ENCODE results near the gene S100A2. TPM values are rescaled to one million over a fixed set of nuclear protein-coding genes. Genes with fewer than 3 reads are reported as not detected.

Gene S100A2
- total and polyA plus RNA-seq, 2 donors (not counting 1 experiment from before 2014, with no cell fraction given) = 0.19 TPM; not detected in 1

GRCh38 chr1:153612755-153613331 lies 47.2 kb upstream of the S100A2 start, which contains the start of gene S100A16:
TSS of gene S100A16 (minus strand) at chr1:153613137. CDS start at chr1:153608151, 4,986 bp downstream.
- no peak within 1 kb of the TSS for H3K4me3 Mint-ChIP-seq
- H3K4me2 ChIP-seq (replicated peaks; ENCODE audit: low read depth, low read length, poor library complexity, severe bottlenecking) = no peak within 1 kb of the TSS
- H3K27ac Mint-ChIP-seq = no peak within 1 kb of the TSS
- H3K27ac ChIP-seq (ENCODE audit: low read length in 2 of 2) = no peak within 1 kb of the TSS
- WGBS (ENCODE audit: insufficient coverage) = 100% methylated on average over 7 of the region's 9 CpGs
- no peak for DNase-seq
- no peaks in the 10 kb centered on the region for H3K27me3 Mint-ChIP-seq
- no peak for ATAC-seq (ENCODE audit: low read depth)
- POLR2A ChIA-PET = no interaction called here
- no peak for TF ChIP-seq EZH2 (IDR thresholded peaks at IDR 0.05; ENCODE audit: borderline replicate concordance, insufficient read depth, low read depth, low read length, poor library complexity, severe bottlenecking)
- TF ChIP-seq CTCF (IDR thresholded peaks at IDR 0.05) = no peak
- H2AFZ ChIP-seq (ENCODE audit: insufficient read depth, low read depth, low read length, poor library complexity, severe bottlenecking) = no peak within 1 kb of the TSS
- CTCF ChIA-PET = interaction anchor here (1.1 kb wide), 1 partner anchor 12 kb away, joined by 3 read pairs; no protein-coding TSS in a partner anchor
- no peaks in the 10 kb centered on the region for H3K4me1 Mint-ChIP-seq
- H4K20me1 ChIP-seq (ENCODE audit: control insufficient read depth, insufficient read depth, low read length, poor library complexity, severe bottlenecking) = no peaks in the 10 kb centered on the region
- peaks cover 8 to 9% of the 10 kb centered on the region in 2 donors for H3K4me1 ChIP-seq (ENCODE audit: control insufficient read depth in 2 of 2, insufficient read depth in 2 of 2, low read length in 2 of 2)
- intact Hi-C loops (cut with micrococcal nuclease) = no loop called here
- no peaks in the 10 kb centered on the region for H3K9me3 ChIP-seq (ENCODE audit: control extremely low read depth in 1 of 3, control insufficient read depth in 2 of 3, insufficient read depth in 1 of 3, low read length in 2 of 3)
- H3K79me2 ChIP-seq (ENCODE audit: control insufficient read depth, insufficient read depth, low read length) = no peaks in the 10 kb centered on the region
- no peaks in the 10 kb centered on the region for H3K9me3 Mint-ChIP-seq (ENCODE audit: insufficient read depth)
- no peaks in the 10 kb centered on the region for H3K36me3 ChIP-seq (replicated peaks in 1 of 2; ENCODE audit: control extremely low read depth in 1 of 2, control insufficient read depth in 1 of 2, extremely low read depth in 1 of 2, insufficient read depth in 2 of 2, low read length in 1 of 2)
- no peak within 1 kb of the TSS for H3K9ac ChIP-seq (ENCODE audit: low read length)
- H3K27me3 ChIP-seq (replicated peaks in 1 of 4; ENCODE audit: control extremely low read depth in 1 of 4, control insufficient read depth in 3 of 4, insufficient read depth in 4 of 4, low read length in 3 of 4) = no peaks in the 10 kb centered on the region
- no peak within 1 kb of the TSS for H3K4me3 ChIP-seq (ENCODE audit: control extremely low read depth in 1 of 5, extremely low read depth in 1 of 5, insufficient read depth in 1 of 5, low read depth in 2 of 5, low read length in 4 of 5)

GRCh38 chr1:153612111-153612754 lies 46.6 kb upstream of the S100A2 start:
- no peak overlapping the region for H3K9ac ChIP-seq (ENCODE audit: low read length)
- H3K27ac Mint-ChIP-seq = no peak overlapping the region
- POLR2A ChIA-PET = no interaction called here

More at GRCh38 chr1:153612111-153612754, 46.6 kb upstream of the S100A2 start:
- 98% methylated on average over 8 of the region's 11 CpGs for WGBS (ENCODE audit: insufficient coverage)
- H3K4me2 ChIP-seq (replicated peaks; ENCODE audit: low read depth, low read length, poor library complexity, severe bottlenecking) = no peak overlapping the region
- H2AFZ ChIP-seq (ENCODE audit: insufficient read depth, low read depth, low read length, poor library complexity, severe bottlenecking) = no peak overlapping the region
- H4K20me1 ChIP-seq (ENCODE audit: control insufficient read depth, insufficient read depth, low read length, poor library complexity, severe bottlenecking) = no peaks in the 10 kb centered on the region
- peaks cover 1 to 3% of the 10 kb centered on the region in 2 donors for H3K4me1 ChIP-seq (ENCODE audit: control insufficient read depth in 2 of 2, insufficient read depth in 2 of 2, low read length in 2 of 2)
- H3K27me3 ChIP-seq (replicated peaks in 1 of 4; ENCODE audit: control extremely low read depth in 1 of 4, control insufficient read depth in 3 of 4, insufficient read depth in 4 of 4, low read length in 3 of 4) = no peaks in the 10 kb centered on the region
- TF ChIP-seq CTCF (IDR thresholded peaks at IDR 0.05) (no peak), EZH2 (IDR thresholded peaks at IDR 0.05; ENCODE audit: borderline replicate concordance, insufficient read depth, low read depth, low read length, poor library complexity, severe bottlenecking) (no peak)
- no peak overlapping the region for H3K27ac ChIP-seq (ENCODE audit: low read length in 2 of 2)
- no peaks in the 10 kb centered on the region for H3K27me3 Mint-ChIP-seq
- H3K4me1 Mint-ChIP-seq = no peaks in the 10 kb centered on the region
- H3K9me3 Mint-ChIP-seq (ENCODE audit: insufficient read depth) = no peaks in the 10 kb centered on the region
- H3K4me3 ChIP-seq (ENCODE audit: control extremely low read depth in 1 of 5, extremely low read depth in 1 of 5, insufficient read depth in 1 of 5, low read depth in 2 of 5, low read length in 4 of 5) = no peak overlapping the region
- DNase-seq (no peak), ATAC-seq (ENCODE audit: low read depth) (no peak)
- intact Hi-C loops (cut with micrococcal nuclease) = no loop called here
- CTCF ChIA-PET = interaction anchor here (0.6 to 0.7 kb wide), 2 partner anchors 44 to 61 kb away, joined by 3 to 4 read pairs; no protein-coding TSS in a partner anchor
- no peaks in the 10 kb centered on the region for H3K36me3 ChIP-seq (replicated peaks in 1 of 2; ENCODE audit: control extremely low read depth in 1 of 2, control insufficient read depth in 1 of 2, extremely low read depth in 1 of 2, insufficient read depth in 2 of 2, low read length in 1 of 2)
- H3K79me2 ChIP-seq (ENCODE audit: control insufficient read depth, insufficient read depth, low read length) = no peaks in the 10 kb centered on the region
- H3K9me3 ChIP-seq (ENCODE audit: control extremely low read depth in 1 of 3, control insufficient read depth in 2 of 3, insufficient read depth in 1 of 3, low read length in 2 of 3) = no peaks in the 10 kb centered on the region
- no peak overlapping the region for H3K4me3 Mint-ChIP-seq
